Ovary (tissue), 9 donors: ENCODE measurements around the gene IDH3A. TPM values are rescaled to one million over a fixed set of nuclear protein-coding genes. Genes with fewer than 3 reads are reported as not detected.

Experiments
- DNase-seq, 5 donors: peaks; one replicate each; pipeline ENCODE4 v3.0.0-alpha.2; 2019 to 2020
- H3K27ac ChIP-seq, 2 donors: fragments of 200-600 bp; one replicate each; pipeline versions ENCODE4 v1.5.1 to v1.8.0; 2019 to 2022
- H3K27me3 ChIP-seq: fragments of 200-600 bp; one replicate; pipeline ENCODE4 v1.8.0; 2022
- H3K36me3 ChIP-seq: fragments of 200-600 bp; sonication (generic); one replicate; pipeline ENCODE4 v1.5.1; 2019
- H3K4me1 ChIP-seq: one replicate; pipeline ENCODE4 v1.8.1; 2013; ENCODE audit warnings: mild to moderate bottlenecking, moderate library complexity; ENCODE audit not compliant: insufficient read depth
- H3K4me3 ChIP-seq: fragments of 200-600 bp; sonication (generic); one replicate; pipeline ENCODE4 v1.5.1; 2017
- H3K9me3 ChIP-seq, 2 donors: fragments of 200-600 bp in 1 of 2; sonication (generic) in 1 of 2; one replicate each; pipeline versions ENCODE4 v1.5.1 to v1.8.1; 2013 to 2019; ENCODE audit warnings: mild to moderate bottlenecking in 1 of 2, moderate library complexity in 1 of 2
- EP300 ChIP-seq: sonication (generic); formaldehyde crosslinking; IDR thresholded peaks from one replicate; pipeline ENCODE4 v1.6.1; 2017; ENCODE audit warnings: antibody characterized with exemption
- POLR2A ChIP-seq: fragments of 450-650 bp; IDR thresholded peaks from one replicate; pipeline ENCODE4 v1.6.1; 2017; ENCODE audit warnings: antibody characterized with exemption, mild to moderate bottlenecking, moderate library complexity
- WGBS, 3 donors: extraction: QIAGEN DNeasy Blood & Tissue Kit in 1 of 3; methylation state at CpG; one replicate each; pipeline versions ENCODE4 v1.1.5 to v1.1.7; 2013 to 2017; 5-methylcytosine and 5-hydroxymethylcytosine counted together
- intact Hi-C, 4 donors: fragments of 100-400 bp; cut with DNase I; formaldehyde crosslinking; loops; one replicate each; pipeline versions ENCODE4 v1.11.0 to v1.15.1; 2022 to 2023
- polyA plus RNA-seq, 2 donors: library from polyadenylated mRNA; stranded (reverse); fragments of 200-250 nt in 1 of 2; fragments of 350-450 nt in 1 of 2; fragmentation: Illumina TruSeq in 1 of 2; extraction: RNeasy Lipid Tissue Mini Kit (QIAGEN cat#74804) in 1 of 2; gene quantifications; one replicate each; pipeline ENCODE4 v1.2.3, GENCODE V29; 2013 to 2014
- total RNA-seq, 7 donors: library from RNA; depleted of rRNA in 2 of 7; stranded (reverse); fragments of >200 nt in 2 of 7; fragmentation: NEBNext Ultra II Directional in 3 of 7; extraction: Animal tissue kit (Norgen Biotek cat#: 25700) in 3 of 7; gene quantifications; one replicate each; pipeline versions ENCODE4 v1.1.0 to v1.2.4, GENCODE V29; 2016 to 2023
- TF ChIP-seq, protein P1 (sequence below), 3 donors: fragments of 450-650 bp in 2 of 3; fragments of 200-600 bp in 1 of 3; IDR thresholded peaks; one replicate each; pipeline versions ENCODE4 v1.5.1 to v1.8.0; 2016 to 2022; ENCODE audit warnings: antibody characterized with exemption in 3 of 3, mild to moderate bottlenecking in 1 of 3
- donor health status: DM: no; HTN: no; CAD: no; lungs with moderate emphysema.
- donor health status: DM: no; HTN: no; CAD: no.
- donor health status: Bipolar disorder and iron deficiency.
- donor health status: DM: yes; HTN: yes; CAD: no.
- donor health status: DM: no; HTN: no; CAD: no.
- donor health status: DM: yes; HTN: yes; CAD: no.

The IDH3A gene
- total and polyA plus RNA-seq, 9 donors, result 19.4 to 82.4 (median 58.6) TPM

DNA sequence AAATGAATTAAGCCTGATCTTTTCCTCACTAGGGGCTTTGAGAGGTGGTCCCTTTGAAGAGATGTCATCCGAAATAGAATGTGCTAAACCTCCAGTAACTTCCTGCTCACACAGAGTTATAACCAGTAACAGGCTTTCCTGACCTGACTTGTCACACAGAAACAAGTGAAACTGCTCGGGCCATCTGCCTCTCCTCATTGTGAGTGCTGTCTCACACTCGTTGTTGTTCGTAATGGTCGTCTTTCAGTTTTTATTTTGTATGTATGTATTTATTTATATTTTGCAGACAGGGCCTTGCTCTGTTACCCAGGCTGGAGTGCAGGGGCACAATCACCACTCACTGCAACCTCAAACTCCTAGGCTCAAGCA, 61.2 kb downstream of the IDH3A start:
- Histone ChIP-seq H3K4me1 (peaks cover 9% of the 10 kb centered on the region), H3K36me3 (no peaks in the 10 kb centered on the region), H3K27me3 (no peaks in the 10 kb centered on the region), H3K4me3 (no peak overlapping the region), H3K9me3 (no peaks in the 10 kb centered on the region), H3K27ac (no peak overlapping the region)
- 74 to 78% (median 77%) methylated on average over 5 of the region's 5 CpGs for WGBS, 3 donors
- no peak for DNase-seq
- TF ChIP-seq, protein P1, sequence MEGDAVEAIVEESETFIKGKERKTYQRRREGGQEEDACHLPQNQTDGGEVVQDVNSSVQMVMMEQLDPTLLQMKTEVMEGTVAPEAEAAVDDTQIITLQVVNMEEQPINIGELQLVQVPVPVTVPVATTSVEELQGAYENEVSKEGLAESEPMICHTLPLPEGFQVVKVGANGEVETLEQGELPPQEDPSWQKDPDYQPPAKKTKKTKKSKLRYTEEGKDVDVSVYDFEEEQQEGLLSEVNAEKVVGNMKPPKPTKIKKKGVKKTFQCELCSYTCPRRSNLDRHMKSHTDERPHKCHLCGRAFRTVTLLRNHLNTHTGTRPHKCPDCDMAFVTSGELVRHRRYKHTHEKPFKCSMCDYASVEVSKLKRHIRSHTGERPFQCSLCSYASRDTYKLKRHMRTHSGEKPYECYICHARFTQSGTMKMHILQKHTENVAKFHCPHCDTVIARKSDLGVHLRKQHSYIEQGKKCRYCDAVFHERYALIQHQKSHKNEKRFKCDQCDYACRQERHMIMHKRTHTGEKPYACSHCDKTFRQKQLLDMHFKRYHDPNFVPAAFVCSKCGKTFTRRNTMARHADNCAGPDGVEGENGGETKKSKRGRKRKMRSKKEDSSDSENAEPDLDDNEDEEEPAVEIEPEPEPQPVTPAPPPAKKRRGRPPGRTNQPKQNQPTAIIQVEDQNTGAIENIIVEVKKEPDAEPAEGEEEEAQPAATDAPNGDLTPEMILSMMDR (IDR thresholded peaks at IDR 0.05), result no peak
- TF ChIP-seq POLR2A (no peak), EP300 (no peak)
- intact Hi-C loops, result no loop called here

DNA sequence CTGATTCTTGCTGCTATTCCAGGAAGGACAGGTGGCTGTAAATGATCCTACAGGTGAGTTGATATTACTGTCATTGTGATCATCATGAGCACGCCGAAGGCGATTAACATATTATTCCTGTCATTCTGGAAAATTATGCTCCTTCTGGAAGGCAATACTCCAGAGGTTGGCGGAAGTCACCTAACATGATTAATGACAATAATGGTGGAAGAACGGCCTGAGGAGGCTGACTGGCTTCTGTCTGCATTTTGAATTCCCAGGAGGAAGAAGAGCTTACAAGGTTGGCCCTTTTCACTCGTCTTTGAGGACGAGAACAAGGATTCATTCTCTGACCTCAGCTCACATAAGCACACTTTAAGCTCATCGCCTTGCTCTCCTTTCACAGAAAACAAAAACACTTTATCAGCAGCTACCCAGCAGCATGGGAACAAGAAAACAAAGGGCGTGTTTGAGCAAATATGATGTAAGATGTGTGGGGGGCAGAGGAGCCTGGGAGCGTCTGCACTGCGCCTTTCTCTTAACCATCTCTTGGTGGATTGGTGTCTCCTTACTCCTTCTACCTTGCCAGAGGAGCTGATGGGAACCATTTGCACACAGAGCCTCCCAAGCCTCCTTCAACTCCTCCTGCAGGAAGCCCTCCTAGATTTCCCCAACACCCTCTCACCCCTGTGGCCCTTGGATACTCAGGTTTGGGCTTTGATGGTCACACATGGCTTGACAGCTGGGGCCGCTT, 62.2 kb downstream of the IDH3A start:
- Histone ChIP-seq H3K4me1 (peaks cover 7% of the 10 kb centered on the region), H3K27me3 (no peaks in the 10 kb centered on the region), H3K27ac (no peak overlapping the region), H3K9me3 (no peaks in the 10 kb centered on the region), H3K36me3 (no peaks in the 10 kb centered on the region), H3K4me3 (no peak overlapping the region)
- intact Hi-C loops, result no loop called here
- 63 to 74% (median 63%) methylated on average over 12 of the region's 12 CpGs for WGBS, 3 donors
- TF ChIP-seq EP300 (no peak), POLR2A (no peak)
- TF ChIP-seq, protein P1 (IDR thresholded peaks at IDR 0.05), result no peak
- no peak for DNase-seq

DNA sequence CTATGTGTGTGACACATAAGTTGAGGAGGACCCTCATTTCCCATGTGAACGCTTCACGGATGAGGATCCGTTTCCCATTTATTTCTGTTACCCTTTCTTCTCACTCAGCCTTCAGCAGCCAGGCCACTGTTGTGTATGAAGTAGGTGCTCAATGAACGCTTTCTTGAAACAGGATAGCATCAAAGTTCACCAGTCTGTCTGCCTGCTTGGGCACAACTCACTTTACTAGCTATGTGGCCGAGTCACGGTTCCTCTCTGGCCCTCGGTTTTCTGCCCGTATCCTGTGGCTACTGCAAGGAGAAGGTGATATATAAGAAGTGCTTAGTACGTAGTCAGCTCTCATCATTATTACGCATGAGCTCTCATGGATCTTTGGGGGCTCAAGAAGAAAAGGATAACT, 62.8 kb downstream of the IDH3A start:
- Histone ChIP-seq H3K27ac (no peak overlapping the region), H3K36me3 (no peaks in the 10 kb centered on the region), H3K4me3 (no peak overlapping the region), H3K9me3 (no peaks in the 10 kb centered on the region), H3K27me3 (no peaks in the 10 kb centered on the region), H3K4me1 (peaks cover 4% of the 10 kb centered on the region)
- intact Hi-C loops, result no loop called here
- 92% methylated on average over 10 of the region's 10 CpGs for WGBS, 3 donors
- no peak for DNase-seq
- TF ChIP-seq POLR2A (no peak), EP300 (no peak)
- TF ChIP-seq, protein P1 (IDR thresholded peaks at IDR 0.05), result no peak

DNA sequence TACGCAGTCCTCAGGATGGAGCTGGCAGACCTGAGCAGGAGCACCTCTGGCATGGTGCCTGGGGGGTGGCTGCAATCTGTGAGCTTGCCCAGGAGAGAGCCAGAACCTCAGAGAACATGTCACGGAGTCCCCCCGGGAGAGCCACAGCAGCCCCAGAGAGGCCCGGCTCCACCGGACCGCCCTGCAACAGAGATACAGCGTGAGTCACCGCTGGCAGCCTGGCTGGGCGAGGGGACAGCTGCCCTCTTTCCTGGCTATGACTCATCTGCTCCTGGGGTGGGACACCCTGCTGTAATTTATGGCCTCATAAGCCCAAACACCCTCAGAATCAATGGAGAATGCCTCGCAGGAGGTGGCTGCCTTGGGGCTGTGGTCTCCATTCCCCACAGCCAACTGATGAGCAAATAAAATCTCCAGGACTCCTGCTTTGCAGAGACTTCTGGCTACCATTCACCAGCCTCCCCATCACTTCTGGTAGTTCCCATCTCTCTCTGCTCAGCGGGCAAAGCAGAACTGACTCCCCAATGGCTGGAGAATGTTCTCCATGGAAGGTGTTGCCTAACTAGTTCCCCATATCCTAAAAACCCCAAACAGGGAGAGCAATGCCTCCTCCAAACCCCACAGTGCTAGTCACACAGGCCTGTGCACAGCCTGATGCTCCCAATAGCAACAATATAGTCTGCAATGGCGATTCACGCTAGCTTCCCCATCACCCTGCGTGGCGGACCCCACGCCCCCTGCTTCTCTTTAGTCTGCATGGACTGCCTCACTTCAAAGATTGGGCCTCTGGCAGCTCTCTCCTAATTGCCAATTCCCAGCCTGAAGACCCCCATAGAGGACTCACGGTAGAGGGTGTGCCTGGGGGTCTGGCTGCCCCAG, 63.6 kb downstream of the IDH3A start:
- Histone ChIP-seq H3K4me3 (no peak overlapping the region), H3K36me3 (no peaks in the 10 kb centered on the region), H3K9me3 (no peaks in the 10 kb centered on the region), H3K27me3 (no peaks in the 10 kb centered on the region), H3K4me1 (peaks cover 2% of the 10 kb centered on the region), H3K27ac (no peak overlapping the region)
- peak in 2 of 5 donors; percentile 22 to 34 for DNase-seq
- intact Hi-C loops, result no loop called here
- no peak for TF ChIP-seq EP300
- TF ChIP-seq POLR2A, result no peak
- TF ChIP-seq, protein P1 (IDR thresholded peaks at IDR 0.05), result no peak
- WGBS, 3 donors, result 65 to 71% (median 70%) methylated on average over 17 of the region's 17 CpGs
